ENCODE data around the gene TNFRSF9. TPM values are rescaled to one million over a fixed set of nuclear protein-coding genes. Genes with fewer than 3 reads are reported as not detected.

Gene TNFRSF9
- total and polyA plus RNA-seq, 2 of the 8 experiments (the other 6 are each of a cell fraction or from before 2014, with no cell fraction given) = not detected

DNA sequence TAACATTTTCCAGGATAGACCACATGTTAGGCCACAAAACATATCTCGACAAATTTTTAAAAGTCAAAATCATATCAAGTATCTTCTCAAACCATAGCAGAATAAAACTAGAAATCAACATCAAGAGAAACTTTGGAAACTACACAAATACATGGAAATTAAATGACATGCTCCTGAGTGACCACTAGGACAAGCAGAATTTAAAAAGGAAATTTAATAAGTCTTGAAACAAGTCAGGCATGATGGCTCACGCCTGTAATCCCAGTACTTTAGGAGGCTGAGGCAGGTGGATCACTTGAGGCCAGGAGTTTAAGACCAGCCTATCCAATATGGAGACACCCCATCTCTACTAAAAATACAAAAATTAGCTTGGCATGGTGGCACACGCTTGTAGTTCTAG lies 61.4 kb downstream of the TNFRSF9 start:
- H2BK15ac ChIP-seq (ENCODE audit: low read length) = no peak overlapping the region
- no peak overlapping the region for H2AFZ ChIP-seq (ENCODE audit: low read length)
- H3K18ac ChIP-seq (ENCODE audit: extremely low read depth, low read length) = no peak overlapping the region
- H3K56ac ChIP-seq (replicated peaks; ENCODE audit: insufficient read length, low read depth, low read length) = no peak overlapping the region
- no peaks in the 10 kb centered on the region for H3K79me2 ChIP-seq (ENCODE audit: control insufficient read depth in 1 of 2, insufficient read depth in 2 of 2, low read length in 2 of 2)
- no peaks in the 10 kb centered on the region for H3K36me3 ChIP-seq (ENCODE audit: control insufficient read depth in 2 of 4, insufficient read depth in 4 of 4, low read length in 3 of 4)
- no peaks in the 10 kb centered on the region for H3K4me1 ChIP-seq (replicated peaks in 1 of 4; ENCODE audit: control insufficient read depth in 3 of 4, insufficient read depth in 4 of 4, low read length in 3 of 4)
- H2BK20ac ChIP-seq (ENCODE audit: low read length) = no peak overlapping the region
- no peak overlapping the region for H3K27ac ChIP-seq (ENCODE audit: low read depth, low read length)
- TF ChIP-seq SP2 (IDR thresholded peaks at IDR 0.05; ENCODE audit: low read length) (no peak), MAFK (IDR thresholded peaks at IDR 0.05; ENCODE audit: low read depth, low read length) (no peak), TAF1 (IDR thresholded peaks at IDR 0.05; ENCODE audit: low read depth, low read length) (no peak), SP1 (IDR thresholded peaks at IDR 0.05; ENCODE audit: low read depth, low read length) (no peak), CBX8 (IDR thresholded peaks at IDR 0.05; ENCODE audit: borderline replicate concordance, low read depth, low read length) (no peak), RXRA (IDR thresholded peaks at IDR 0.05; ENCODE audit: insufficient read depth, low read depth, low read length) (no peak), CHD1 (IDR thresholded peaks at IDR 0.05; ENCODE audit: low read depth, low read length) (no peak), POLR2AphosphoS5 (IDR thresholded peaks at IDR 0.05; ENCODE audit: low read depth, low read length) (no peak), CEBPB (IDR thresholded peaks at IDR 0.05; ENCODE audit: low read depth, low read length) (no peak)
- TF ChIP-seq, protein P1, sequence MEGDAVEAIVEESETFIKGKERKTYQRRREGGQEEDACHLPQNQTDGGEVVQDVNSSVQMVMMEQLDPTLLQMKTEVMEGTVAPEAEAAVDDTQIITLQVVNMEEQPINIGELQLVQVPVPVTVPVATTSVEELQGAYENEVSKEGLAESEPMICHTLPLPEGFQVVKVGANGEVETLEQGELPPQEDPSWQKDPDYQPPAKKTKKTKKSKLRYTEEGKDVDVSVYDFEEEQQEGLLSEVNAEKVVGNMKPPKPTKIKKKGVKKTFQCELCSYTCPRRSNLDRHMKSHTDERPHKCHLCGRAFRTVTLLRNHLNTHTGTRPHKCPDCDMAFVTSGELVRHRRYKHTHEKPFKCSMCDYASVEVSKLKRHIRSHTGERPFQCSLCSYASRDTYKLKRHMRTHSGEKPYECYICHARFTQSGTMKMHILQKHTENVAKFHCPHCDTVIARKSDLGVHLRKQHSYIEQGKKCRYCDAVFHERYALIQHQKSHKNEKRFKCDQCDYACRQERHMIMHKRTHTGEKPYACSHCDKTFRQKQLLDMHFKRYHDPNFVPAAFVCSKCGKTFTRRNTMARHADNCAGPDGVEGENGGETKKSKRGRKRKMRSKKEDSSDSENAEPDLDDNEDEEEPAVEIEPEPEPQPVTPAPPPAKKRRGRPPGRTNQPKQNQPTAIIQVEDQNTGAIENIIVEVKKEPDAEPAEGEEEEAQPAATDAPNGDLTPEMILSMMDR (IDR thresholded peaks at IDR 0.05; ENCODE audit: control extremely low read depth in 1 of 3, insufficient read depth in 1 of 3, low read depth in 1 of 3, low read length in 3 of 3) = no peak
- no peak for FAIRE-seq
- H2AK5ac ChIP-seq (ENCODE audit: low read depth, low read length) = no peak overlapping the region
- no peak overlapping the region for H3K9ac ChIP-seq (replicated peaks in 1 of 4; ENCODE audit: extremely low read depth in 1 of 4, low read depth in 3 of 4, low read length in 3 of 4)
- H4K20me1 ChIP-seq (replicated peaks in 1 of 2; ENCODE audit: control insufficient read depth in 1 of 2, insufficient read depth in 2 of 2, low read length in 2 of 2) = no peaks in the 10 kb centered on the region
- H3K4ac ChIP-seq (replicated peaks; ENCODE audit: insufficient read length, low read depth, low read length) = no peak overlapping the region
- H3K4me3 ChIP-seq (ENCODE audit: extremely low read depth in 1 of 4, insufficient read depth in 2 of 4, low read depth in 3 of 4, low read length in 4 of 4) = no peak overlapping the region
- no peak for DNase-seq (ENCODE audit: low read depth in 1 of 2, low spot score in 2 of 2)
- no peak overlapping the region for H3K23ac ChIP-seq (ENCODE audit: insufficient read length)
- H3K79me1 ChIP-seq (ENCODE audit: low read depth, low read length) = no peaks in the 10 kb centered on the region
- 87% methylated on average over 3 of the region's 3 CpGs; no CpG with 5 or more reads in 1 of the 2 experiments for WGBS, 2 experiments (ENCODE audit: extremely low coverage in 1 of 2, insufficient coverage in 1 of 2, insufficient read length in 1 of 2, insufficient replicate concordance in 2 of 2, low coverage in 1 of 2, low lambda C conversion rate in 2 of 2, missing lambda C conversion rate in 1 of 2)
- H3K14ac ChIP-seq (ENCODE audit: insufficient read length) = no peak overlapping the region
- no peak overlapping the region for H2BK5ac ChIP-seq (ENCODE audit: low read depth, low read length)
- H3K23me2 ChIP-seq (ENCODE audit: low read depth, low read length) = no peaks in the 10 kb centered on the region
- ChIA-PET POLR2A (ENCODE audit: partially characterized antibody) (no interaction called here), CTCF (ENCODE audit: partially characterized antibody) (interaction anchor here (0.6 to 1.3 kb wide), 2 partner anchors 9 to 11 kb away, joined by 3 to 5 read pairs; no protein-coding TSS in a partner anchor)
- no peak overlapping the region for H4K5ac ChIP-seq (ENCODE audit: insufficient read length, low read depth, low read length)
- no peak overlapping the region for H4K8ac ChIP-seq (ENCODE audit: extremely low read depth, insufficient read depth, low read length)
- H2BK12ac ChIP-seq (ENCODE audit: low read depth, low read length) = no peak overlapping the region
- no peak overlapping the region for H3K4me2 ChIP-seq (ENCODE audit: insufficient read depth in 1 of 2, low read depth in 2 of 2, low read length in 2 of 2)
- H3K27me3 ChIP-seq (replicated peaks in 1 of 4; ENCODE audit: control insufficient read depth in 3 of 4, extremely low read depth in 1 of 4, insufficient read depth in 3 of 4, low read length in 3 of 4) = no peaks in the 10 kb centered on the region
- no peak overlapping the region for H2BK120ac ChIP-seq (replicated peaks; ENCODE audit: low read depth, low read length)
- no peak overlapping the region for H4K91ac ChIP-seq (replicated peaks; ENCODE audit: insufficient read length, low read length)
- no peaks in the 10 kb centered on the region for H3K9me3 ChIP-seq (ENCODE audit: insufficient read depth in 2 of 2, low read depth in 1 of 2, low read length in 1 of 2)

Measured in H1 (cell line).